Left ventricle myocardium inferior (tissue), 1 donor: ENCODE measurements around the gene KIF23. TPM values are rescaled to one million over a fixed set of nuclear protein-coding genes. Genes with fewer than 3 reads are reported as not detected.

Experiments
- DNase-seq: peaks from one replicate; pipeline ENCODE4 v3.0.0-alpha.2; 2020
- H3K27ac ChIP-seq: fragments of 200-600 bp; replicated peaks from 2 replicates; pipeline ENCODE4 v1.8.0; 2021
- H3K27me3 ChIP-seq: fragments of 200-600 bp; 2 replicates; pipeline ENCODE4 v1.8.0; 2021; ENCODE audit warnings: low read depth
- H3K36me3 ChIP-seq: fragments of 200-600 bp; 2 replicates; pipeline ENCODE4 v1.8.0; 2021
- H3K4me1 ChIP-seq: fragments of 200-600 bp; 2 replicates; pipeline ENCODE4 v1.8.0; 2021
- H3K4me3 ChIP-seq: fragments of 200-600 bp; 2 replicates; pipeline ENCODE4 v1.8.0; 2021; ENCODE audit warnings: mild to moderate bottlenecking, moderate library complexity
- H3K9me3 ChIP-seq: fragments of 200-600 bp; replicated peaks from 2 replicates; pipeline ENCODE4 v1.8.0; 2021
- CTCF ChIP-seq: fragments of 200-600 bp; IDR thresholded peaks from 2 replicates; pipeline ENCODE4 v1.8.0; 2021; ENCODE audit warnings: antibody characterized with exemption, mild to moderate bottlenecking, borderline replicate concordance
- intact Hi-C: fragments of 100-400 bp; cut with micrococcal nuclease; formaldehyde crosslinking; loops from one replicate; pipeline ENCODE4 v1.11.0; 2022
- total RNA-seq: library from RNA; stranded (reverse); fragmentation: NEBNext Ultra II Directional; extraction: Animal tissue kit (Norgen Biotek cat#: 25700); gene quantifications from one replicate; pipeline ENCODE4 v1.2.1, GENCODE V29; 2021
- donor health status: DM: no; HTN: yes; CAD: no; lungs with severe emphysema.

The KIF23 gene
- total RNA-seq, 1 donor from 2014 or later, result 0.38 TPM

- no peak for DNase-seq
- no peak overlapping the region for H3K4me3 ChIP-seq
- intact Hi-C loops, result no loop called here
These were observed 28.3 kb upstream of the KIF23 start for GRCh38 chr15:69385831-69386230.

GRCh38 chr15:69386284-69386683 lies 27.9 kb upstream of the KIF23 start:
- Histone ChIP-seq H3K27ac (no peak overlapping the region), H3K9me3 (no peaks in the 10 kb centered on the region), H3K4me3 (no peak overlapping the region), H3K4me1 (peaks cover 6% of the 10 kb centered on the region), H3K36me3 (no peaks in the 10 kb centered on the region), H3K27me3 (no peaks in the 10 kb centered on the region)
- TF ChIP-seq CTCF, result no peak
- DNase-seq, result no peak
- intact Hi-C loops, result no loop called here

More at GRCh38 chr15:69385831-69386230, 28.3 kb upstream of the KIF23 start:
- Histone ChIP-seq H3K27ac (no peak overlapping the region), H3K4me1 (peaks cover 6% of the 10 kb centered on the region), H3K27me3 (no peaks in the 10 kb centered on the region), H3K9me3 (no peaks in the 10 kb centered on the region), H3K36me3 (no peaks in the 10 kb centered on the region)
- no peak for TF ChIP-seq CTCF

- intact Hi-C loops, result no loop called here
- TF ChIP-seq CTCF, result no peak
- H3K4me3 ChIP-seq, result no peak overlapping the region
- H3K4me1 ChIP-seq, result peaks cover 6% of the 10 kb centered on the region
- no peak overlapping the region for H3K27ac ChIP-seq
- no peak for DNase-seq
- no peaks in the 10 kb centered on the region for H3K36me3 ChIP-seq
- H3K9me3 ChIP-seq, result no peaks in the 10 kb centered on the region
- no peaks in the 10 kb centered on the region for H3K27me3 ChIP-seq
These were observed 25.9 kb upstream of the KIF23 start for GRCh38 chr15:69388260-69388705.

GRCh38 chr15:69389426-69389825 lies 24.7 kb upstream of the KIF23 start:
- no peaks in the 10 kb centered on the region for H3K27me3 ChIP-seq
- no peaks in the 10 kb centered on the region for H3K9me3 ChIP-seq
- TF ChIP-seq CTCF, result no peak
- DNase-seq, result no peak
- peaks cover 15% of the 10 kb centered on the region for H3K4me1 ChIP-seq
- no peaks in the 10 kb centered on the region for H3K36me3 ChIP-seq
- intact Hi-C loops, result no loop called here
- H3K4me3 ChIP-seq, result no peak overlapping the region
- no peak overlapping the region for H3K27ac ChIP-seq

GRCh38 chr15:69390575-69390974 lies 23.6 kb upstream of the KIF23 start:
- DNase-seq, result no peak
- Histone ChIP-seq H3K27ac (no peak overlapping the region), H3K27me3 (peaks cover under 1% of the 10 kb centered on the region), H3K4me3 (no peak overlapping the region), H3K36me3 (no peaks in the 10 kb centered on the region), H3K9me3 (no peaks in the 10 kb centered on the region), H3K4me1 (peaks cover 20% of the 10 kb centered on the region)
- TF ChIP-seq CTCF, result no peak
- intact Hi-C loops, result no loop called here
